Measurements from ENCODE around the gene ZNF185. TPM values are rescaled to one million over a fixed set of nuclear protein-coding genes. Genes with fewer than 3 reads are reported as not detected.

Gene ZNF185
- total and polyA plus RNA-seq, 2 of the 8 experiments (the other 6 are each of a cell fraction or from before 2014, with no cell fraction given), result 15.6 to 20.1 TPM

DNA sequence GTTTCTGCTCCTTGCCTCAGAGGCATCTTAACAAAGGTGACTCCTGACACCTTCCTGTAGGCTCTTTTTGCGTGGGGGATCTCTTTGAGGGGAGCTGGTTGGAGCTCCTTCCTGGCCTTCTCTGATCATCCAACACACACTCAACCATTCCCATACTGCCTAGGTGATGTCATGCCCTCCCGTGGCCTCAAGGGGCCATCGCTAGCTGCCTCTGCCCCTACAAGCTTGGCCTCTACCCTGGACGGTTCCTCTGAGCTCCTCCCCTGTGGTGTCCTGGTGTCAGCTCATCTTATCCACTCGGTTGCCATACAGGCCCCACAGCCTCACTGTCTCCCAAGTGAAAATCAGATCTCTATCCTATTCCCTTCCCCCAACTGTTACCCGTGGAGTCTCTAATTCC, 13.7 kb upstream of the ZNF185 start:
- WGBS, 2 experiments (ENCODE audit: extremely low coverage in 1 of 2, insufficient coverage in 1 of 2, insufficient read length in 1 of 2, insufficient replicate concordance in 2 of 2, low coverage in 1 of 2, low lambda C conversion rate in 2 of 2, missing lambda C conversion rate in 1 of 2), result 65% methylated on average over 6 of the region's 6 CpGs; no CpG with 5 or more reads in 1 of the 2 experiments
- peaks cover 0 to 3% (median 0%) of the 10 kb centered on the region in 4 experiments; a peak in 3 of 7 replicates for H3K4me1 ChIP-seq (replicated peaks in 1 of 4; ENCODE audit: control insufficient read depth in 3 of 4, insufficient read depth in 4 of 4, low read length in 3 of 4)
- no peak overlapping the region for H3K9ac ChIP-seq (replicated peaks in 1 of 4; ENCODE audit: extremely low read depth in 1 of 4, low read depth in 3 of 4, low read length in 3 of 4)
- TF ChIP-seq CTCF (IDR thresholded peaks at IDR 0.05; ENCODE audit: control extremely low read depth in 1 of 3, insufficient read depth in 1 of 3, low read depth in 1 of 3, low read length in 3 of 3) (peak; percentile 25 to 46 (median 37); a peak in 3 of 4 replicates), MAFK (IDR thresholded peaks at IDR 0.05; ENCODE audit: low read depth, low read length) (no peak), JUND (IDR thresholded peaks at IDR 0.05; ENCODE audit: low read length) (no peak), RFX5 (IDR thresholded peaks at IDR 0.05; ENCODE audit: borderline replicate concordance, low read depth, low read length) (no peak), PHF8 (conservative IDR thresholded peaks at IDR 0.05; ENCODE audit: low read depth, low read length) (no peak), CHD2 (IDR thresholded peaks at IDR 0.05; ENCODE audit: low read length) (no peak), RNF2 (IDR thresholded peaks at IDR 0.05; ENCODE audit: borderline replicate concordance, low read depth, low read length, missing control alignments, poor library complexity, severe bottlenecking) (no peak), TCF12 (IDR thresholded peaks at IDR 0.05; ENCODE audit: low read depth, low read length) (no peak), SP4 (IDR thresholded peaks at IDR 0.05; ENCODE audit: low read length) (no peak), SIN3A (conservative IDR thresholded peaks at IDR 0.05 in 1 of 2, IDR thresholded peaks at IDR 0.05 in 1 of 2; ENCODE audit: low read depth in 1 of 2, low read length in 2 of 2) (no peak)

More for the DNA sequence above, 13.7 kb upstream of the ZNF185 start:
- Histone ChIP-seq H3K4ac (replicated peaks; ENCODE audit: insufficient read length, low read depth, low read length) (no peak overlapping the region), H2BK15ac (ENCODE audit: low read length) (no peak overlapping the region), H4K8ac (ENCODE audit: extremely low read depth, insufficient read depth, low read length) (no peak overlapping the region), H3K27me3 (replicated peaks in 1 of 4; ENCODE audit: control insufficient read depth in 3 of 4, extremely low read depth in 1 of 4, insufficient read depth in 3 of 4, low read length in 3 of 4) (no peaks in the 10 kb centered on the region), H2BK20ac (ENCODE audit: low read length) (no peak overlapping the region), H3K27ac (ENCODE audit: low read depth, low read length) (no peak overlapping the region), H3K14ac (ENCODE audit: insufficient read length) (no peak overlapping the region), H3K79me2 (ENCODE audit: control insufficient read depth in 1 of 2, insufficient read depth in 2 of 2, low read length in 2 of 2) (no peaks in the 10 kb centered on the region), H3K18ac (ENCODE audit: extremely low read depth, low read length) (no peak overlapping the region), H2BK5ac (ENCODE audit: low read depth, low read length) (no peak overlapping the region), H3K56ac (replicated peaks; ENCODE audit: insufficient read length, low read depth, low read length) (no peak overlapping the region), H3K23me2 (ENCODE audit: low read depth, low read length) (no peaks in the 10 kb centered on the region), H4K91ac (replicated peaks; ENCODE audit: insufficient read length, low read length) (no peak overlapping the region), H2AFZ (ENCODE audit: low read length) (no peak overlapping the region), H3K36me3 (ENCODE audit: control insufficient read depth in 2 of 4, insufficient read depth in 4 of 4, low read length in 3 of 4) (no peaks in the 10 kb centered on the region), H4K20me1 (replicated peaks in 1 of 2; ENCODE audit: control insufficient read depth in 1 of 2, insufficient read depth in 2 of 2, low read length in 2 of 2) (no peaks in the 10 kb centered on the region), H4K5ac (ENCODE audit: insufficient read length, low read depth, low read length) (no peak overlapping the region), H2AK5ac (ENCODE audit: low read depth, low read length) (no peak overlapping the region), H3K9me3 (ENCODE audit: insufficient read depth in 2 of 2, low read depth in 1 of 2, low read length in 1 of 2) (no peaks in the 10 kb centered on the region), H2BK12ac (ENCODE audit: low read depth, low read length) (no peak overlapping the region), H3K23ac (ENCODE audit: insufficient read length) (no peak overlapping the region), H2BK120ac (replicated peaks; ENCODE audit: low read depth, low read length) (no peak overlapping the region), H3K79me1 (ENCODE audit: low read depth, low read length) (no peaks in the 10 kb centered on the region), H3K4me3 (ENCODE audit: extremely low read depth in 1 of 4, insufficient read depth in 2 of 4, low read depth in 3 of 4, low read length in 4 of 4) (no peak overlapping the region), H3K4me2 (ENCODE audit: insufficient read depth in 1 of 2, low read depth in 2 of 2, low read length in 2 of 2) (no peak overlapping the region)
- DNase-seq (ENCODE audit: low read depth in 1 of 2, low spot score in 2 of 2) (no peak), FAIRE-seq (peak; percentile 66)
- POLR2A ChIA-PET (ENCODE audit: partially characterized antibody), result interaction anchor here (3.1 kb wide), 1 partner anchor 11 kb away, joined by 13 read pairs; no protein-coding TSS in a partner anchor
- CTCF ChIA-PET (ENCODE audit: partially characterized antibody), result interaction anchor here (0.8 to 6.9 kb wide), 10 partner anchors 9 to 42 kb away, joined by 3 to 60 read pairs (median 4); no protein-coding TSS in a partner anchor

Measured in H1 (cell line).